Measurements from ENCODE around the gene WNK3. TPM values are rescaled to one million over a fixed set of nuclear protein-coding genes. Genes with fewer than 3 reads are reported as not detected.

WNK3 gene
- total and polyA plus RNA-seq, 10 donors: 0.06 to 1.8 (median 0.97) TPM

GRCh38 chrX:54288277-54288676 lies 69.6 kb downstream of the WNK3 start:
- intact Hi-C loops (cut with DNase I; ENCODE audit: low total_unique reads): no loop called here
- no peak for DNase-seq
- H3K4me1 ChIP-seq: no peaks in the 10 kb centered on the region
- H3K27me3 ChIP-seq (replicated peaks in 1 of 7): no peaks in the 10 kb centered on the region
- no peak overlapping the region for H3K27ac ChIP-seq
- no peaks in the 10 kb centered on the region for H3K9me3 ChIP-seq
- TF ChIP-seq, protein P1, sequence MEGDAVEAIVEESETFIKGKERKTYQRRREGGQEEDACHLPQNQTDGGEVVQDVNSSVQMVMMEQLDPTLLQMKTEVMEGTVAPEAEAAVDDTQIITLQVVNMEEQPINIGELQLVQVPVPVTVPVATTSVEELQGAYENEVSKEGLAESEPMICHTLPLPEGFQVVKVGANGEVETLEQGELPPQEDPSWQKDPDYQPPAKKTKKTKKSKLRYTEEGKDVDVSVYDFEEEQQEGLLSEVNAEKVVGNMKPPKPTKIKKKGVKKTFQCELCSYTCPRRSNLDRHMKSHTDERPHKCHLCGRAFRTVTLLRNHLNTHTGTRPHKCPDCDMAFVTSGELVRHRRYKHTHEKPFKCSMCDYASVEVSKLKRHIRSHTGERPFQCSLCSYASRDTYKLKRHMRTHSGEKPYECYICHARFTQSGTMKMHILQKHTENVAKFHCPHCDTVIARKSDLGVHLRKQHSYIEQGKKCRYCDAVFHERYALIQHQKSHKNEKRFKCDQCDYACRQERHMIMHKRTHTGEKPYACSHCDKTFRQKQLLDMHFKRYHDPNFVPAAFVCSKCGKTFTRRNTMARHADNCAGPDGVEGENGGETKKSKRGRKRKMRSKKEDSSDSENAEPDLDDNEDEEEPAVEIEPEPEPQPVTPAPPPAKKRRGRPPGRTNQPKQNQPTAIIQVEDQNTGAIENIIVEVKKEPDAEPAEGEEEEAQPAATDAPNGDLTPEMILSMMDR (IDR thresholded peaks at IDR 0.05 in 8 of 11, conservative IDR thresholded peaks at IDR 0.05 in 3 of 11): no peak
- TF ChIP-seq POLR2A (IDR thresholded peaks at IDR 0.05) (no peak), POLR2AphosphoS5 (IDR thresholded peaks at IDR 0.05) (no peak)
- H3K4me3 ChIP-seq: no peak overlapping the region
- no peaks in the 10 kb centered on the region for H3K36me3 ChIP-seq

DNA sequence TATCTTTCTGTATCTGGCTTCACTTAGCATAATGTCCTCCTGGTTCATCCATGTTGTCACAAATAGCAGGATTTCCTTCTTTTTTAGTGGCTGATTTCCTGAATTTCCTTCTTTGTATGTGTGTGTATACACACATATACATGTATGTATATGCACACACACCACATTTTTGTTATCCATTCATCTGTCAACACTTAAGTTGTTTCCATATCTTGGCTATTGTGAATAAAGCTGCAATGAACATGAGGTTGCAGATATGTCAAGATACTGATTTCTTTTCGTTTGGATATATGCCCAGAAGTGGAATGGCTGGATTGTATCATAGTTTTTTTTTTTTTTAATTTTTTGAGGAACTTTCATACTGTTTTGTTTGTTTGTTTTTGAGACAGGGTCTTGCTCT lies 76.2 kb downstream of the WNK3 start:
- 27 to 64% (median 50%) methylated on average over 1 of the region's 1 CpG for WGBS, 5 donors
- Histone ChIP-seq H3K36me3 (no peaks in the 10 kb centered on the region), H3K4me1 (no peaks in the 10 kb centered on the region), H3K9me3 (no peaks in the 10 kb centered on the region), H3K4me3 (no peak overlapping the region), H3K27me3 (replicated peaks in 1 of 7) (no peaks in the 10 kb centered on the region), H3K27ac (no peak overlapping the region)
- no peak for DNase-seq
- intact Hi-C loops (cut with DNase I; ENCODE audit: low total_unique reads): no loop called here
- TF ChIP-seq, protein P1 (IDR thresholded peaks at IDR 0.05 in 8 of 11, conservative IDR thresholded peaks at IDR 0.05 in 3 of 11): no peak
- TF ChIP-seq POLR2AphosphoS5 (IDR thresholded peaks at IDR 0.05) (no peak), POLR2A (IDR thresholded peaks at IDR 0.05) (no peak)

- no peak overlapping the region for H3K27ac ChIP-seq
- intact Hi-C loops (cut with DNase I; ENCODE audit: low total_unique reads): no loop called here
- 57 to 89% (median 85%) methylated on average over 1 of the region's 1 CpG for WGBS, 5 donors
- no peaks in the 10 kb centered on the region for H3K9me3 ChIP-seq
- H3K36me3 ChIP-seq: no peaks in the 10 kb centered on the region
- no peak for TF ChIP-seq POLR2AphosphoS5 (IDR thresholded peaks at IDR 0.05)
- TF ChIP-seq, protein P1 (IDR thresholded peaks at IDR 0.05 in 8 of 11, conservative IDR thresholded peaks at IDR 0.05 in 3 of 11): no peak
- no peak for TF ChIP-seq POLR2A (IDR thresholded peaks at IDR 0.05)
- H3K4me3 ChIP-seq: no peak overlapping the region
- no peaks in the 10 kb centered on the region for H3K4me1 ChIP-seq
- DNase-seq: no peak
- no peaks in the 10 kb centered on the region for H3K27me3 ChIP-seq (replicated peaks in 1 of 7)
Measured at GRCh38 chrX:54280466-54280865, 77.4 kb downstream of the WNK3 start.

- Histone ChIP-seq H3K27ac (no peak overlapping the region), H3K4me3 (no peak overlapping the region), H3K27me3 (replicated peaks in 1 of 7) (peaks cover 0 to 5% (median 0%) of the 10 kb centered on the region in 7 donors), H3K36me3 (no peaks in the 10 kb centered on the region), H3K9me3 (no peaks in the 10 kb centered on the region), H3K4me1 (no peaks in the 10 kb centered on the region)
- intact Hi-C loops (cut with DNase I; ENCODE audit: low total_unique reads): no loop called here
- TF ChIP-seq, protein P1 (IDR thresholded peaks at IDR 0.05 in 8 of 11, conservative IDR thresholded peaks at IDR 0.05 in 3 of 11): no peak
- TF ChIP-seq POLR2AphosphoS5 (IDR thresholded peaks at IDR 0.05) (no peak), POLR2A (IDR thresholded peaks at IDR 0.05) (no peak)
- DNase-seq: no peak
- WGBS, 5 donors: 70 to 96% (median 87%) methylated on average over 2 of the region's 2 CpGs
Measured at GRCh38 chrX:54271664-54272063, 86.2 kb downstream of the WNK3 start.
